Astrocyte (in vitro differentiated cells and primary cell): ENCODE results near the gene CRYBA2. TPM values are rescaled to one million over a fixed set of nuclear protein-coding genes. Genes with fewer than 3 reads are reported as not detected.

Experiments used
- DNase-seq: peaks from one replicate; pipeline ENCODE4 v3.0.0-alpha.2; 2010; ENCODE audit warnings: low read depth
- FAIRE-seq: peaks from 2 replicates; lab custom pipeline; 2011; peaks lifted over from hg19 to GRCh38; lab: Jason Lieb, UNC
- H2AFZ ChIP-seq: 2 replicates; pipeline ENCODE4 v1.6.0; 2012; ENCODE audit warnings: low read depth, low read length, inconsistent platforms
- H3K27ac ChIP-seq: 2 replicates; pipeline ENCODE4 v1.5.1; 2011; ENCODE audit warnings: low read depth, low read length, inconsistent platforms
- H3K27me3 ChIP-seq: 2 replicates; pipeline ENCODE4 v1.6.0; 2011; ENCODE audit warnings: low read length, inconsistent platforms; ENCODE audit not compliant: insufficient read depth
- H3K36me3 ChIP-seq: 2 replicates; pipeline ENCODE4 v1.5.1; 2011; ENCODE audit warnings: low read length, inconsistent platforms; ENCODE audit not compliant: insufficient read depth
- H3K4me1 ChIP-seq: 2 replicates; pipeline ENCODE4 v1.5.1; 2011; ENCODE audit warnings: low read length, inconsistent platforms; ENCODE audit not compliant: insufficient read depth
- H3K4me2 ChIP-seq: 2 replicates; pipeline ENCODE4 v1.6.0; 2012; ENCODE audit warnings: low read length, inconsistent platforms
- H3K4me3 ChIP-seq: 2 replicates; pipeline ENCODE4 v1.5.1; 2011; ENCODE audit warnings: low read depth, mild to moderate bottlenecking, low read length, inconsistent platforms; ENCODE audit not compliant: insufficient read depth
- H3K79me2 ChIP-seq: 2 replicates; pipeline ENCODE4 v1.6.0; 2012; ENCODE audit warnings: mild to moderate bottlenecking, low read length, inconsistent platforms; ENCODE audit not compliant: insufficient read depth
- H3K9ac ChIP-seq: 2 replicates; pipeline ENCODE4 v1.6.0; 2012; ENCODE audit warnings: mild to moderate bottlenecking, low read length, inconsistent platforms
- H3K9me3 ChIP-seq: 2 replicates; pipeline ENCODE4 v1.5.1; 2012; ENCODE audit warnings: low read depth, mild to moderate bottlenecking, low read length, inconsistent platforms; ENCODE audit not compliant: insufficient read depth
- H4K20me1 ChIP-seq: 2 replicates; pipeline ENCODE4 v1.6.0; 2012; ENCODE audit warnings: low read length, inconsistent platforms; ENCODE audit not compliant: insufficient read depth
- H3K27ac Mint-ChIP-seq: one replicate; pipeline ENCODE4 v1.8.0; 2021; ENCODE audit warnings: mild to moderate bottlenecking, mixed read lengths; ENCODE audit not compliant: unreplicated experiment
- H3K27me3 Mint-ChIP-seq: one replicate; pipeline ENCODE4 v1.8.0; 2021; ENCODE audit warnings: low read depth, mixed read lengths; ENCODE audit not compliant: unreplicated experiment
- H3K36me3 Mint-ChIP-seq: one replicate; pipeline ENCODE4 v1.8.0; 2021; ENCODE audit warnings: low read depth, mixed read lengths; ENCODE audit not compliant: unreplicated experiment
- H3K4me1 Mint-ChIP-seq: one replicate; pipeline ENCODE4 v1.8.0; 2021; ENCODE audit warnings: low read depth, mixed read lengths; ENCODE audit not compliant: unreplicated experiment
- H3K4me3 Mint-ChIP-seq: one replicate; pipeline ENCODE4 v1.8.0; 2021; ENCODE audit warnings: mild to moderate bottlenecking, moderate library complexity, mixed read lengths; ENCODE audit not compliant: unreplicated experiment
- H3K9me3 Mint-ChIP-seq: one replicate; pipeline ENCODE4 v1.8.0; 2021; ENCODE audit warnings: mild to moderate bottlenecking, mixed read lengths; ENCODE audit not compliant: unreplicated experiment
- CTCF ChIP-seq: IDR thresholded peaks from 2 replicates; pipeline ENCODE4 v1.5.1; 2011; ENCODE audit warnings: low read depth, mild to moderate bottlenecking, inconsistent platforms, low read length, moderate library complexity; ENCODE audit not compliant: insufficient read depth
- EZH2 ChIP-seq: IDR thresholded peaks from 2 replicates; pipeline ENCODE4 v1.6.1; 2012; ENCODE audit warnings: mild to moderate bottlenecking, low read length, inconsistent platforms; ENCODE audit not compliant: insufficient read depth
- total RNA-seq: library from RNA; stranded (reverse); gene quantifications from 2 replicates; pipeline ENCODE4 v1.2.1, GENCODE V29; 2021

Gene CRYBA2
- total RNA-seq, 1 donor from 2014 or later: not detected

- DNase-seq (no peak), FAIRE-seq (no peak)
- peaks cover 1% of the 10 kb centered on the region for H3K9me3 Mint-ChIP-seq
- H3K27ac Mint-ChIP-seq: no peak overlapping the region
- H3K4me3 Mint-ChIP-seq: no peak overlapping the region
- H3K27me3 Mint-ChIP-seq: peaks cover 75% of the 10 kb centered on the region
- Histone ChIP-seq H3K4me1 (peaks cover 4% of the 10 kb centered on the region), H3K36me3 (no peaks in the 10 kb centered on the region), H4K20me1 (no peaks in the 10 kb centered on the region), H3K9ac (no peak overlapping the region), H3K4me2 (no peak overlapping the region), H2AFZ (no peak overlapping the region), H3K4me3 (no peak overlapping the region), H3K79me2 (no peaks in the 10 kb centered on the region), H3K27ac (no peak overlapping the region), H3K9me3 (no peaks in the 10 kb centered on the region), H3K27me3 (peaks cover 78% of the 10 kb centered on the region)
- no peaks in the 10 kb centered on the region for H3K36me3 Mint-ChIP-seq
- peaks cover 7% of the 10 kb centered on the region for H3K4me1 Mint-ChIP-seq
- TF ChIP-seq EZH2 (no peak), CTCF (no peak)
Observed at GRCh38 chr2:218998414-218999002, 5.3 kb upstream of the CRYBA2 start.

- Histone ChIP-seq H3K79me2 (no peaks in the 10 kb centered on the region), H3K9ac (no peak overlapping the region), H3K27me3 (peaks cover 78% of the 10 kb centered on the region), H3K4me2 (no peak overlapping the region), H3K9me3 (no peaks in the 10 kb centered on the region), H3K36me3 (no peaks in the 10 kb centered on the region), H3K27ac (no peak overlapping the region), H3K4me3 (no peak overlapping the region), H4K20me1 (no peaks in the 10 kb centered on the region), H3K4me1 (peaks cover 9% of the 10 kb centered on the region), H2AFZ (no peak overlapping the region)
- TF ChIP-seq CTCF (no peak), EZH2 (no peak)
- no peak for FAIRE-seq
- DNase-seq: no peak
- Mint-ChIP-seq H3K36me3 (no peaks in the 10 kb centered on the region), H3K27ac (no peak overlapping the region), H3K9me3 (no peaks in the 10 kb centered on the region), H3K4me1 (peaks cover 6% of the 10 kb centered on the region), H3K27me3 (peaks cover 71% of the 10 kb centered on the region), H3K4me3 (no peak overlapping the region)
Observed at GRCh38 chr2:218997731-218998130, 4.5 kb upstream of the CRYBA2 start.

GRCh38 chr2:218996937-218997336 is 3.7 kb upstream of the CRYBA2 start:
- H3K27ac ChIP-seq: no peak overlapping the region
- no peak for FAIRE-seq
- H3K27me3 ChIP-seq: peaks cover 79% of the 10 kb centered on the region

More at GRCh38 chr2:218996937-218997336, 3.7 kb upstream of the CRYBA2 start:
- H3K36me3 ChIP-seq: no peaks in the 10 kb centered on the region
- no peaks in the 10 kb centered on the region for H3K79me2 ChIP-seq
- no peak overlapping the region for H3K4me2 ChIP-seq
- H2AFZ ChIP-seq: no peak overlapping the region
- no peaks in the 10 kb centered on the region for H3K9me3 Mint-ChIP-seq
- H3K4me3 ChIP-seq: no peak overlapping the region
- no peaks in the 10 kb centered on the region for H3K36me3 Mint-ChIP-seq
- H4K20me1 ChIP-seq: peaks cover under 1% of the 10 kb centered on the region
- no peak for TF ChIP-seq CTCF
- TF ChIP-seq EZH2: no peak
- H3K4me1 Mint-ChIP-seq: peaks cover 4% of the 10 kb centered on the region
- no peak overlapping the region for H3K9ac ChIP-seq
- DNase-seq: no peak
- H3K4me3 Mint-ChIP-seq: no peak overlapping the region
- peaks cover 74% of the 10 kb centered on the region for H3K27me3 Mint-ChIP-seq
- no peak overlapping the region for H3K27ac Mint-ChIP-seq
- H3K4me1 ChIP-seq: peaks cover 9% of the 10 kb centered on the region
- no peaks in the 10 kb centered on the region for H3K9me3 ChIP-seq
